Measurements from ENCODE around the gene CRB2.

DNA sequence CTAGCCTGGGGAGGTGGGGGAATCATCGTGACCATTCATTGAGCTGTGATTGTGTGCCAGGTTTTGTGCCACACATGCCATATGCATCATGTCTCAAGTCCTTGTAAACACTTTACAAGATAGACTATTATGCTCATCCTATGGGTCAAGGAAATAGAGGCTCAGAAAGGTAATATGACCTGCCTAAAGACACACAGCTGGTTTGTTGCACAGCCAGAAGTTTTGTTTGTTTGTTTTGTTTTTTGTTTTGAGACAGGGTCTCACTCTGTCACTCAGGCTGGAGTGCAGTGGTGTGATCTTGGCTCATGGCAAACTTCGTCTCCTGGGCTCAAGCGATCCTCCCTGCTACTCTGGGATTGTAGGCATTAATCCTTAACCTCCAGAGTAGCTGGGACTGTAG, 21.4 kb upstream of the CRB2 start:
- no peak for TF ChIP-seq CTCF (IDR thresholded peaks at IDR 0.05)
- TF ChIP-seq POLR2A (IDR thresholded peaks at IDR 0.05), result no peak
